IMR-90 (cell line): ENCODE results near the gene E2F3. TPM values are rescaled to one million over a fixed set of nuclear protein-coding genes. Genes with fewer than 3 reads are reported as not detected.

ENCODE experiments used
- ATAC-seq: fragments of 200-7000 bp; cut with Tn5 transposase; 2 replicates; pipeline ENCODE4 v1.9.1; 2020; ENCODE audit warnings: low read depth, mild to moderate bottlenecking, moderate library complexity
- BruUV-seq: library from RNA; stranded (reverse); fragments of 400-500 nt; replicated peaks from 2 replicates; lab custom pipeline; 2021; lab: Mats Ljungman, UMichigan
- CTCF ChIA-PET: fragments of 300-600 bp; formaldehyde crosslinking; extraction: SDS; loops from one replicate; lab custom pipeline; 2021; ENCODE audit warnings: antibody characterized with exemption; lab: Yijun Ruan, JAX
- POLR2A ChIA-PET: fragments of 300-600 bp; sonication (Branson Sonifier 250); formaldehyde crosslinking; loops from one replicate; lab custom pipeline; 2022; ENCODE audit warnings: antibody characterized with exemption; ENCODE audit not compliant: unreplicated experiment; lab: Charles Lee
- DNase-seq: peaks from one replicate; pipeline ENCODE4 v3.0.0; 2013
- H2AFZ ChIP-seq: replicated peaks from 2 replicates; pipeline ENCODE3; 2013; ENCODE audit warnings: low read length, mild to moderate bottlenecking; ENCODE audit not compliant: poor library complexity
- H2AK5ac ChIP-seq: 2 replicates; pipeline ENCODE4 v1.6.1; 2013; ENCODE audit warnings: low read depth, low read length, inconsistent platforms
- H2AK9ac ChIP-seq: replicated peaks from 2 replicates; pipeline ENCODE3; 2013; ENCODE audit warnings: mild to moderate bottlenecking, low read depth, low read length, moderate library complexity; ENCODE audit not compliant: poor library complexity
- H2BK120ac ChIP-seq: 2 replicates; pipeline ENCODE4 v1.6.1; 2013; ENCODE audit warnings: low read depth, low read length, inconsistent platforms
- H2BK15ac ChIP-seq: 3 replicates; pipeline ENCODE4 v1.6.1; 2013; ENCODE audit warnings: low read depth, low read length, inconsistent platforms
- H2BK20ac ChIP-seq: 2 replicates; pipeline ENCODE4 v1.6.1; 2013; ENCODE audit warnings: low read depth, mild to moderate bottlenecking, inconsistent platforms, low read length, moderate library complexity
- H2BK5ac ChIP-seq: 2 replicates; pipeline ENCODE4 v1.6.1; 2013; ENCODE audit warnings: mild to moderate bottlenecking, low read depth, low read length, inconsistent platforms; ENCODE audit not compliant: poor library complexity, severe bottlenecking
- H3K14ac ChIP-seq: replicated peaks from 2 replicates; pipeline ENCODE4 v1.6.1; 2013; ENCODE audit warnings: low read depth, low read length, inconsistent platforms
- H3K18ac ChIP-seq: 2 replicates; pipeline ENCODE4 v1.6.1; 2013; ENCODE audit warnings: low read depth, low read length, control low read depth
- H3K23ac ChIP-seq: 2 replicates; pipeline ENCODE4 v1.6.1; 2013; ENCODE audit warnings: low read depth, low read length, inconsistent platforms
- H3K27ac ChIP-seq: 2 replicates; pipeline ENCODE4 v1.5.1; 2013; ENCODE audit warnings: mild to moderate bottlenecking, control low read depth, low read length; ENCODE audit not compliant: insufficient read depth
- H3K27me3 ChIP-seq: 2 replicates; pipeline ENCODE4 v1.6.1; 2013; ENCODE audit warnings: low read length; ENCODE audit not compliant: control insufficient read depth, insufficient read depth
- H3K36me3 ChIP-seq: 2 replicates; pipeline ENCODE4 v1.6.1; 2013; ENCODE audit warnings: low read length, mixed read lengths; ENCODE audit not compliant: control insufficient read depth, insufficient read depth
- H3K4ac ChIP-seq: 2 replicates; pipeline ENCODE4 v1.6.1; 2013; ENCODE audit warnings: low read depth, low read length, inconsistent platforms
- H3K4me1 ChIP-seq: 2 replicates; pipeline ENCODE4 v1.6.1; 2013; ENCODE audit warnings: low read length, mixed read lengths; ENCODE audit not compliant: control insufficient read depth, insufficient read depth
- H3K4me2 ChIP-seq: 2 replicates; pipeline ENCODE4 v1.6.1; 2013; ENCODE audit warnings: low read depth, mild to moderate bottlenecking, control low read depth, low read length, moderate library complexity
- H3K4me3 ChIP-seq: 2 replicates; pipeline ENCODE4 v1.5.1; 2013; ENCODE audit warnings: low read depth, mild to moderate bottlenecking, control low read depth, low read length, moderate library complexity; ENCODE audit not compliant: insufficient read depth
- H3K56ac ChIP-seq: 2 replicates; pipeline ENCODE4 v1.6.1; 2013; ENCODE audit warnings: low read length, inconsistent platforms; ENCODE audit not compliant: insufficient read depth; ENCODE audit errors: extremely low read depth
- H3K79me1 ChIP-seq, 2 experiments: 2 replicates each; pipeline ENCODE4 v1.6.1; 2013; ENCODE audit warnings: low read length in 2 of 2, inconsistent platforms in 1 of 2, low read depth in 1 of 2
- H3K9ac ChIP-seq: 2 replicates; pipeline ENCODE4 v1.6.1; 2013; ENCODE audit warnings: low read depth, low read length, control low read depth
- H3K9me1 ChIP-seq: 2 replicates; pipeline ENCODE4 v1.6.1; 2013; ENCODE audit warnings: low read length, inconsistent platforms; ENCODE audit not compliant: insufficient read depth
- H3K9me3 ChIP-seq: 2 replicates; pipeline ENCODE4 v1.6.1; 2013; ENCODE audit warnings: low read length; ENCODE audit not compliant: control insufficient read depth, insufficient read depth
- H4K20me1 ChIP-seq: 2 replicates; pipeline ENCODE4 v1.6.1; 2013; ENCODE audit warnings: low read length, inconsistent platforms; ENCODE audit not compliant: insufficient read depth
- H4K5ac ChIP-seq: 2 replicates; pipeline ENCODE4 v1.6.1; 2013; ENCODE audit warnings: mild to moderate bottlenecking, low read depth, low read length, control low read depth
- H4K8ac ChIP-seq, 2 experiments: 2 replicates each; pipeline ENCODE4 v1.6.1; 2013; ENCODE audit warnings: low read depth in 2 of 2, low read length in 2 of 2, control low read depth in 1 of 2, inconsistent platforms in 1 of 2
- H4K91ac ChIP-seq: 2 replicates; pipeline ENCODE4 v1.6.1; 2013; ENCODE audit warnings: low read depth, low read length, inconsistent platforms; ENCODE audit not compliant: insufficient read depth
- CEBPB ChIP-seq: IDR thresholded peaks from 2 replicates; pipeline ENCODE4 v1.6.1; 2012; ENCODE audit warnings: low read depth, low read length, improper control_type of control experiment
- CHD1 ChIP-seq: IDR thresholded peaks from 2 replicates; pipeline ENCODE4 v1.6.1; 2012; ENCODE audit warnings: low read depth, low read length, improper control_type of control experiment
- CTCF ChIP-seq: conservative IDR thresholded peaks from 2 replicates; pipeline ENCODE4 v1.5.1; 2012; ENCODE audit warnings: mild to moderate bottlenecking, low read depth, low read length, improper control_type of control experiment
- ELK1 ChIP-seq: fragments of 150-350 bp; IDR thresholded peaks from 2 replicates; pipeline ENCODE4 v1.6.1; 2016; ENCODE audit warnings: low read depth, mild to moderate bottlenecking, low read length, moderate library complexity, borderline replicate concordance
- MAFK ChIP-seq: IDR thresholded peaks from 2 replicates; pipeline ENCODE4 v1.6.1; 2012; ENCODE audit warnings: low read depth, low read length, improper control_type of control experiment
- MAZ ChIP-seq: IDR thresholded peaks from 2 replicates; pipeline ENCODE4 v1.6.1; 2012; ENCODE audit warnings: low read depth, mild to moderate bottlenecking, low read length, improper control_type of control experiment, moderate library complexity, borderline replicate concordance
- MXI1 ChIP-seq: IDR thresholded peaks from 2 replicates; pipeline ENCODE4 v1.6.1; 2012; ENCODE audit warnings: low read depth, mild to moderate bottlenecking, low read length, moderate library complexity, borderline replicate concordance
- NFE2L2 ChIP-seq: fragments of 150-350 bp; IDR thresholded peaks from 2 replicates; pipeline ENCODE4 v1.6.1; 2016; ENCODE audit warnings: low read depth, mild to moderate bottlenecking, low read length
- POLR2A ChIP-seq: IDR thresholded peaks from 2 replicates; pipeline ENCODE4 v1.6.1; 2012; ENCODE audit warnings: mild to moderate bottlenecking, low read depth, low read length
- RAD21 ChIP-seq: IDR thresholded peaks from 2 replicates; pipeline ENCODE4 v1.6.1; 2012; ENCODE audit warnings: low read length, improper control_type of control experiment
- RCOR1 ChIP-seq: IDR thresholded peaks from 2 replicates; pipeline ENCODE4 v1.6.1; 2012; ENCODE audit warnings: mild to moderate bottlenecking, low read length, improper control_type of control experiment; ENCODE audit not compliant: insufficient replicate concordance
- RFX5 ChIP-seq: IDR thresholded peaks from 2 replicates; pipeline ENCODE4 v1.8.0; 2012; ENCODE audit warnings: low read depth, mild to moderate bottlenecking, low read length, moderate library complexity
- USF2 ChIP-seq: fragments of 150-350 bp; IDR thresholded peaks from 2 replicates; pipeline ENCODE4 v1.6.1; 2017; ENCODE audit warnings: mild to moderate bottlenecking, antibody characterized with exemption, low read length, low read depth
- WGBS, 2 experiments: methylation state at CpG; one replicate each; pipeline versions ENCODE4 v1.1.5 to v1.1.7; 2013; ENCODE audit warnings: missing lambda C conversion rate in 2 of 2; ENCODE audit not compliant: insufficient read length in 1 of 2; ENCODE audit errors: extremely low coverage in 2 of 2; 5-methylcytosine and 5-hydroxymethylcytosine counted together
- dilution Hi-C: fragments of 300-500 bp; cut with HindIII; formaldehyde crosslinking; loops from one replicate; pipeline ENCODE4 v1.14.3; 2018; ENCODE audit warnings: low sequenced_read_pairs; ENCODE audit not compliant: unreplicated experiment
- in situ Hi-C: fragments of 300-500 bp; cut with MboI; formaldehyde crosslinking; loops from 3 replicates; pipeline ENCODE4 v1.14.3; 2019; ENCODE audit warnings: low sequenced_read_pairs, inconsistent platforms, mixed read lengths
- intact Hi-C: fragments of 100-400 bp; cut with micrococcal nuclease; formaldehyde crosslinking; loops from 2 replicates; pipeline ENCODE4 v1.10.0; 2022
- polyA plus RNA-seq, 3 experiments: library from polyadenylated mRNA; depleted of rRNA; stranded (reverse); fragments of >200 nt; gene quantifications; 2 replicates each; pipeline ENCODE4 v1.2.3, GENCODE V29; 2012; ENCODE audit warnings: low replicate concordance in 1 of 3
- total RNA-seq: library from RNA; depleted of rRNA; stranded (reverse); fragments of >200 nt; gene quantifications from 2 replicates; pipeline ENCODE4 v1.2.3, GENCODE V29; 2012

Gene E2F3
- total and polyA plus RNA-seq, 2 of the 4 experiments (the other 2 are of a cell fraction): 2.3 to 8.2 TPM

GRCh38 chr6:20479060-20479459 lies 77.4 kb downstream of the E2F3 start:
- no peak overlapping the region for H3K27ac ChIP-seq
- peaks cover 21% of the 10 kb centered on the region for H4K20me1 ChIP-seq
- H2AK9ac ChIP-seq: no peak overlapping the region
- no peak overlapping the region for H4K91ac ChIP-seq
- H3K4ac ChIP-seq: no peak overlapping the region
- H3K79me1 ChIP-seq: peaks cover 63 to 90% of the 10 kb centered on the region in 2 experiments
- H3K4me3 ChIP-seq: no peak overlapping the region
- H3K4me1 ChIP-seq: no peaks in the 10 kb centered on the region
- peaks cover 20% of the 10 kb centered on the region for H3K36me3 ChIP-seq
- H2AFZ ChIP-seq: no peak overlapping the region
- intact Hi-C loops (no loop called here), in situ Hi-C loops (no loop called here), dilution Hi-C loops (no loop called here)
- no CpG with 5 or more reads among the region's 5 CpGs for WGBS, 2 experiments
- no peak overlapping the region for H4K8ac ChIP-seq
- no peak overlapping the region for H2BK120ac ChIP-seq
- no peak overlapping the region for H4K5ac ChIP-seq
- ATAC-seq: no peak
- H3K4me2 ChIP-seq: no peak overlapping the region
- no peak overlapping the region for H3K56ac ChIP-seq
- no peak for DNase-seq
- H2BK5ac ChIP-seq: no peak overlapping the region
- H3K18ac ChIP-seq: no peak overlapping the region
- H2BK15ac ChIP-seq: no peak overlapping the region
- H2BK20ac ChIP-seq: no peak overlapping the region
- BruUV-seq: no TSS peak
- no peak overlapping the region for H2AK5ac ChIP-seq
- ChIA-PET POLR2A (no interaction called here), CTCF (no interaction called here)
- no peaks in the 10 kb centered on the region for H3K27me3 ChIP-seq
- H3K14ac ChIP-seq: no peak overlapping the region
- H3K23ac ChIP-seq: no peak overlapping the region
- H3K9me1 ChIP-seq: peaks cover 8% of the 10 kb centered on the region
- no peaks in the 10 kb centered on the region for H3K9me3 ChIP-seq
- H3K9ac ChIP-seq: no peak overlapping the region
- no peak for TF ChIP-seq USF2
- no peak for TF ChIP-seq RFX5
- no peak for TF ChIP-seq ELK1
- no peak for TF ChIP-seq CHD1
- no peak for TF ChIP-seq MAZ
- no peak for TF ChIP-seq CEBPB
- no peak for TF ChIP-seq MAFK
- TF ChIP-seq RCOR1: no peak
- no peak for TF ChIP-seq MXI1
- no peak for TF ChIP-seq POLR2A
- TF ChIP-seq NFE2L2: no peak
- no peak for TF ChIP-seq RAD21
- no peak for TF ChIP-seq CTCF
